HG02588 (cell line): ENCODE measurements around the gene CREB3L1.

Source experiments
- ATAC-seq: cut with Tn5 transposase; IDR thresholded peaks from one replicate; pipeline ENCODE4 v1.9.1; 2021; ENCODE audit warnings: mild to moderate bottlenecking, moderate library complexity; ENCODE audit not compliant: unreplicated experiment

CREB3L1 gene

GRCh38 chr11:46342239-46342638, 64.8 kb downstream of the CREB3L1 start:
- no peak for ATAC-seq

GRCh38 chr11:46343520-46343919, 66.1 kb downstream of the CREB3L1 start:
- ATAC-seq, result no peak

GRCh38 chr11:46345131-46345597, 67.7 kb downstream of the CREB3L1 start:
- ATAC-seq, result no peak

- ATAC-seq, result no peak
Measured at GRCh38 chr11:46345881-46346484, 68.5 kb downstream of the CREB3L1 start.

GRCh38 chr11:46346886-46347636, 69.6 kb downstream of the CREB3L1 start, which contains the start of gene DGKZ:
Gene DGKZ (plus strand): TSS chr11:46347463. CDS start chr11:46347660, 197 bp downstream.
- ATAC-seq, result peak; percentile 67

GRCh38 chr11:46347637-46348311, 70.3 kb downstream of the CREB3L1 start:
- peak; percentile 1 for ATAC-seq

- ATAC-seq, result no peak
Measured at GRCh38 chr11:46348566-46349401, 71.3 kb downstream of the CREB3L1 start.

- no peak for ATAC-seq
Measured at GRCh38 chr11:46350695-46351094, 73.2 kb downstream of the CREB3L1 start.

GRCh38 chr11:46351148-46351547, 73.7 kb downstream of the CREB3L1 start:
- ATAC-seq, result no peak

GRCh38 chr11:46351606-46352005, 74.1 kb downstream of the CREB3L1 start:
- no peak for ATAC-seq

GRCh38 chr11:46352063-46352841, 74.8 kb downstream of the CREB3L1 start:
- ATAC-seq, result no peak

GRCh38 chr11:46353698-46354097, 76.2 kb downstream of the CREB3L1 start:
- ATAC-seq, result no peak

GRCh38 chr11:46356924-46357482, 79.5 kb downstream of the CREB3L1 start:
- no peak for ATAC-seq

- no peak for ATAC-seq
Measured at GRCh38 chr11:46357483-46357936, 80.0 kb downstream of the CREB3L1 start.

- ATAC-seq, result no peak
Measured at GRCh38 chr11:46359953-46360352, 82.5 kb downstream of the CREB3L1 start.

GRCh38 chr11:46360878-46361277, 83.4 kb downstream of the CREB3L1 start:
- ATAC-seq, result no peak

- peak; percentile 89 for ATAC-seq
Measured at GRCh38 chr11:46361283-46362155, 84.1 kb downstream of the CREB3L1 start.

GRCh38 chr11:46362156-46363030, 84.9 kb downstream of the CREB3L1 start:
- ATAC-seq, result no peak
